Mesodermal cell (in vitro differentiated cells): ENCODE results near the gene CCND2.

Source experiments
- H3K27ac ChIP-seq: 2 replicates; pipeline ENCODE4 v1.7.0; 2013; ENCODE audit warnings: mild to moderate bottlenecking, low read depth, low read length, moderate library complexity; ENCODE audit not compliant: severe bottlenecking
- H3K36me3 ChIP-seq: 2 replicates; pipeline ENCODE4 v1.7.1; 2013; ENCODE audit warnings: mild to moderate bottlenecking, low read length, moderate library complexity; ENCODE audit not compliant: control insufficient read depth, insufficient read depth
- H3K4me1 ChIP-seq: one replicate; pipeline ENCODE4 v1.7.1; 2013; ENCODE audit warnings: mild to moderate bottlenecking, low read length; ENCODE audit not compliant: insufficient read depth, control insufficient read depth, poor library complexity, severe bottlenecking
- H3K4me3 ChIP-seq: 2 replicates; pipeline ENCODE4 v1.7.0; 2013; ENCODE audit warnings: low read length, control low read depth, mild to moderate bottlenecking; ENCODE audit not compliant: insufficient read depth, poor library complexity, severe bottlenecking; ENCODE audit errors: extremely low read depth
- H3K9me3 ChIP-seq: 2 replicates; pipeline ENCODE4 v1.7.1; 2013; ENCODE audit warnings: mild to moderate bottlenecking, low read length, moderate library complexity; ENCODE audit not compliant: control insufficient read depth
- WGBS, 2 experiments: methylation state at CpG; one replicate each; pipeline ENCODE4 v1.1.5; 2013; ENCODE audit warnings: missing lambda C conversion rate in 2 of 2; ENCODE audit not compliant: insufficient coverage in 2 of 2; 5-methylcytosine and 5-hydroxymethylcytosine counted together

The CCND2 gene

DNA sequence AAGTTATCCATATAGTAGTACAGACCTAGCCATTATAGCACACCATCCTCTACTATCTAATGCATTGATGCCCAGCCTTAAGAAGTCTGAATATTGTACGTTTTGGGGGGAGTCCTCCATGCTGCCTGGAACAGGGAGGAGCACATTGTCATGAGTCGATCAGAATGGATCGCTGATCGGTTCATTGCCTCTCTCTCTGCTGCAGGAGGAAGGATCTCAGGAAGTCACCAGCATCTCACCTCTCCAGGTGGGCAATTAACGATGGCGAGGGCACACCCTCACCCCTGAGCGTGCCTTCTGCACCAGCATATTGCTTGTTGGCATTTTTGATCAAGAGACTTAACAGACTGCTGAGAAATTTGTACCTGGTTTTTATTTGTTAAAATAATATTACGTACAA, 11.5 kb downstream of the CCND2 start:
- WGBS, 2 experiments, result 96 to 97% methylated on average over 6 to 7 of the region's 8 CpGs
- H3K36me3 ChIP-seq, result peaks cover 96% of the 10 kb centered on the region

DNA sequence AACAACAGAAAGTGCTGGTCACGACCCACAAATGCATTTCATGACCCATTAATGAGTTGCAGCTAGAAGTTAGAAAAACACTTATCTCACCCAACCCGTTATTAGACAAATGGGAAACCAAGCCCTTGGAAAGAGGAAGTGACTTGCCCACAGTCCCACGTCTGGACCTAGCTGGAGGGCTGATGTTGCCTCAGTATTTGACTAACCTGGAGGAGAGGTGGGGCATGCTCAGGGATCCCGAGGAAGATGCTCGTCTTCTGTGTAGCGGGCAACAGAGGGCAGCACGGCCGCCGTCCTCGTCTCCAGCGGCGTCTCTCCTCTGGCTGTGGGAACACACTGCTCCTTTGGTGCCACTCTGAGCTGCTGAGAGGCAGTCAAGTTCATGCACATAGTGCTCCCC, 12.7 kb downstream of the CCND2 start:
- Histone ChIP-seq H3K4me3 (no peak overlapping the region), H3K36me3 (peaks cover 97% of the 10 kb centered on the region), H3K4me1 (peaks cover 32% of the 10 kb centered on the region), H3K9me3 (no peaks in the 10 kb centered on the region), H3K27ac (no peak overlapping the region)
- 95% methylated on average over 8 to 10 of the region's 12 CpGs for WGBS, 2 experiments

More for the DNA sequence above, 11.5 kb downstream of the CCND2 start:
- H3K9me3 ChIP-seq, result no peaks in the 10 kb centered on the region
- H3K4me3 ChIP-seq, result no peak overlapping the region
- H3K27ac ChIP-seq, result no peak overlapping the region
- peaks cover 41% of the 10 kb centered on the region for H3K4me1 ChIP-seq

DNA sequence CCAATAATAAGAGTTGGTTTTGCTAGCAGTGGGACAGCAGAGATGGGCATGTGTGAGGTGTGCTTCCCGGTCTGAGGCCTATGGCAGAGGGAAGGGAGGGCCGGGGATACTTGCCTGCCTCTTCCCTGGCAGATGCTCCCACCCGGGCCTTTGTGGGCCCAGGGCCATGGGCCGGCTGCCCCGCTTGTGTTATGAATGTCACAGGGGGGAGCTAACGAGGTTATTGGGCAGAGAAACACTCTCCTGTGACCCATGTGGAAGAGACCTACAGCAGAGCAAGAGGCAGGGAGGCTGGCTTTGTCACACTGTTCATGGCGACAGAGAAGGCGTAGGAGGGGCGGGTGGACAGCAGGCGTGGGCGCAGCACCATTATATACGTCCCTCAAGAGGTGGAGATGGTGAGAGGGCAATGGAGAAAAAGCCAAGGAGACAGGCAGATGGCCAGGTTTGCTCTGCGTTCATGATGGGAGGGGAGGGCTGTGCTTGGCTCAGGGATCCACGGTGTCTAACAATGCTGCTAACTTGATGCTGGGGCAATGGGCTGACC, 13.3 kb downstream of the CCND2 start:
- no peak overlapping the region for H3K27ac ChIP-seq
- peaks cover 32% of the 10 kb centered on the region for H3K4me1 ChIP-seq
- H3K9me3 ChIP-seq, result no peaks in the 10 kb centered on the region
- no peak overlapping the region for H3K4me3 ChIP-seq
- 93 to 97% methylated on average over 10 to 11 of the region's 14 CpGs for WGBS, 2 experiments
- H3K36me3 ChIP-seq, result peaks cover 98% of the 10 kb centered on the region

GRCh38 chr12:4287325-4288211, 14.0 kb downstream of the CCND2 start:
- Histone ChIP-seq H3K4me1 (peaks cover 32% of the 10 kb centered on the region), H3K36me3 (peaks cover 98% of the 10 kb centered on the region), H3K4me3 (no peak overlapping the region), H3K9me3 (no peaks in the 10 kb centered on the region), H3K27ac (peak overlapping the region; percentile 78)
- 91 to 97% methylated on average over 10 of the region's 18 CpGs for WGBS, 2 experiments

DNA sequence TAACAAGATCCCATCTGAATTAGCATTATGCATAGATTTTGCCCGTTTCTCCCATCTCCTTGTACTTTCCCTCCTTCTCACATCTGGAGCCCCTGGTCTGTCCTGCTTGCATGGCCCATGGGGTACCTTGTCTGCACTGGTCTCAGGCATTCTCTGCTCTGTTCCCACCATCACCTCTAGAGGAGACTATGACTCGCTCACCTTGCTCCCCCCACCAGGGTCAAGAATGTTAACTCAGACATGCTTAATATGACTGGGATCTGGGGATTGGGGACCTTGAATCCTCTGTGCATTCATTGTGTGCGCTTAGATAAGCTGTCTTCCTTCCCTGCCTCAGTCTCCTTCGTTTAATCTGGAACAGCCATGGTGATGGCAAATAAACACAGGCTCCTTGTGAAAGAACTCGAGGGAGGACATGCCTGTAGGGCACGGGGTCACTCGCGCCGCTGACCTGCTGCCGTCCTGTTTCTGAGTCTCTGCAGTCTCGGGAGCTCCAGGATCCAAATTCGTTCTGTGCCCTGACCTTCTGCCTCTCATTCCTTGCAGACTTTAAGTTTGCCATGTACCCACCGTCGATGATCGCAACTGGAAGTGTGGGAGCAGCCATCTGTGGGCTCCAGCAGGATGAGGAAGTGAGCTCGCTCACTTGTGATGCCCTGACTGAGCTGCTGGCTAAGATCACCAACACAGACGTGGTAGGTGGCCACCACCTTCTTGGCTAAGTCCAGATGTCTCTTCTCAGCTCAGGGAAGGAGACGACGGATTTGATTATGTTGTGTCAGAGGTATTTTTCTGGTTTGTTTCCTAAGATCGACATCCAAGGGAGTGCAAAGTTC, 15.0 kb downstream of the CCND2 start:
- peaks cover 34% of the 10 kb centered on the region for H3K4me1 ChIP-seq
- H3K36me3 ChIP-seq, result peaks cover 98% of the 10 kb centered on the region
- H3K9me3 ChIP-seq, result no peaks in the 10 kb centered on the region
- no peak overlapping the region for H3K4me3 ChIP-seq
- peak overlapping the region; percentile 78 for H3K27ac ChIP-seq
- WGBS, 2 experiments, result 89 to 92% methylated on average over 18 to 20 of the region's 20 CpGs

- WGBS, 2 experiments, result 73 to 82% methylated on average over 14 to 16 of the region's 20 CpGs
- H3K27ac ChIP-seq, result peak overlapping the region; percentile 78
- H3K36me3 ChIP-seq, result peaks cover 98% of the 10 kb centered on the region
- peaks cover 34% of the 10 kb centered on the region for H3K4me1 ChIP-seq
- no peak overlapping the region for H3K4me3 ChIP-seq
- no peaks in the 10 kb centered on the region for H3K9me3 ChIP-seq
Measured at GRCh38 chr12:4289231-4289878, 15.8 kb downstream of the CCND2 start.

- peaks cover 100% of the 10 kb centered on the region for H3K36me3 ChIP-seq
- peaks cover 34% of the 10 kb centered on the region for H3K4me1 ChIP-seq
- H3K4me3 ChIP-seq, result no peak overlapping the region
- WGBS, 2 experiments, result 92 to 93% methylated on average over 21 to 22 of the region's 28 CpGs
- no peaks in the 10 kb centered on the region for H3K9me3 ChIP-seq
- no peak overlapping the region for H3K27ac ChIP-seq
Measured at GRCh38 chr12:4289998-4290790, 16.6 kb downstream of the CCND2 start.

- WGBS, 2 experiments, result 94 to 96% methylated on average over 6 to 12 of the region's 16 CpGs
- Histone ChIP-seq H3K9me3 (no peaks in the 10 kb centered on the region), H3K27ac (peak overlapping the region; percentile 41), H3K36me3 (peaks cover 99% of the 10 kb centered on the region), H3K4me3 (no peak overlapping the region), H3K4me1 (peaks cover 26% of the 10 kb centered on the region)
Measured at GRCh38 chr12:4292341-4293073, 18.9 kb downstream of the CCND2 start.

DNA sequence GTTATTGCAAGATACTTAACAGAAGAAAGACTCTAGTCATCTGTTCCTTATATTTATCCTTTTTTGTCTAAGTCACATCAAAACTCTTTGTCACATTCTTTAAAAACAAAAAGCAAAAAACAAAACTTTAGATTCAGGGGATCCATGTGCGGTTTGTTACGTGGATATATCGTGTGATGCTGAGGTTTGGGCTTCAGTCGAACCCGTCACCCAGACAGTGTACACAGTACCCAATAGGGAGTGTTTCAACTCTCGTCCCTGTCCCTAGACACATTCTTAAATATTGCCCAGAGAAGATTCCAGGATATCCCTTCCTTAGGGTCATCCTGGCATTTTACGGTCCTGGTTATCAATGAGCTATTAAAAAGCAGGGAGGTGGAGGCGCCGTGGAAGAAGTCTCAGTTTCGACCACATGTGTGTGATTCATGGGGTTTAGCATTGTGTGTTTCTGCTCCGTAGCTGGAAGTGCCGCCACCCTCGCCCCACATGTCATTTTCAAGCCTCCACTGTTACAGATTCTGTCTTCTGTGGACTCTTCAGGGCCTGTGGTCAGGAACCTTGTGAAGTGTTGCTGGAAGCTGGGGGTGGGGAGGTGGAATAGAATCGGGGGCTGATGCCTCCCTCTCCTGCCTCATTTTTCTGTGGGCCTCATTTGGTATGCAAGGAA, 19.9 kb downstream of the CCND2 start:
- peaks cover 21% of the 10 kb centered on the region for H3K4me1 ChIP-seq
- peaks cover 99% of the 10 kb centered on the region for H3K36me3 ChIP-seq
- no peaks in the 10 kb centered on the region for H3K9me3 ChIP-seq
- no peak overlapping the region for H3K4me3 ChIP-seq
- WGBS, 2 experiments, result 95 to 98% methylated on average over 7 to 10 of the region's 14 CpGs
- H3K27ac ChIP-seq, result no peak overlapping the region
